ENCODE data around the gene WNT10A.

- TF ChIP-seq CTCF (IDR thresholded peaks at IDR 0.05), result no peak
- no peak for TF ChIP-seq POLR2A (IDR thresholded peaks at IDR 0.05)
Observed at GRCh38 chr2:218887079-218887478, 6.4 kb downstream of the WNT10A start.

Data from testis (tissue), 2 donors.